ENCODE measurements around the gene PPEF2. TPM values are rescaled to one million over a fixed set of nuclear protein-coding genes. Genes with fewer than 3 reads are reported as not detected.

The PPEF2 gene
- total RNA-seq, 3 donors from 2014 or later = 0.13 to 0.43 TPM; not detected in 1

DNA sequence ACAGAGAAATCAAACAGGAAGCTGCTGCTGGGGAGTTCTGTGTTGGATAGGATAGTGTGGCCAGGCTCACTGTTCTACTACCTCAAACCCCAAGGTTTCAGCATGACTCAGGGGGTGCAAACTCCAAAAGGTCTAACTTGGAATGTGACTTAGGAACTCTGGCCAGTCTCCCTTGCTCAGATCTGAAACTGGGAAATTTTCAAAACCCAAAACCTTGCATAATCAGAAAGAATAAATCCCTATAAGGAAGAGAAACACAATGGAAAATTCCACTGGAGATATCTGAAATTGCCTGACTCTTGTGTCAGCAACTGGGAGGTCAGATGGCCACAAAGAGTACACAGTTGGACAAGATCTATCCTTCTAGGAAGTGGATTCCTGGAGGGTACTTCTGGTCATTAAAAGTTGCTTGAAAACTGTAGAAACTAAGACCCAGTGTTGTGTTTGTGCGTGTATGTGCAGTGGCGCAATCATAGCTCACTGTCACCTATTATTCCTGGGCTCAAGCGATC is 58.0 kb downstream of the PPEF2 start:
- H3K9me3 ChIP-seq = no peaks in the 10 kb centered on the region
- ATAC-seq (peak; percentile 50), DNase-seq (no peak)
- H3K4me3 ChIP-seq = no peak overlapping the region
- intact Hi-C loops (cut with DNase I, micrococcal nuclease) = no loop called here
- H3K4me1 ChIP-seq (ENCODE audit: low read depth) = no peaks in the 10 kb centered on the region
- TF ChIP-seq, protein P1, sequence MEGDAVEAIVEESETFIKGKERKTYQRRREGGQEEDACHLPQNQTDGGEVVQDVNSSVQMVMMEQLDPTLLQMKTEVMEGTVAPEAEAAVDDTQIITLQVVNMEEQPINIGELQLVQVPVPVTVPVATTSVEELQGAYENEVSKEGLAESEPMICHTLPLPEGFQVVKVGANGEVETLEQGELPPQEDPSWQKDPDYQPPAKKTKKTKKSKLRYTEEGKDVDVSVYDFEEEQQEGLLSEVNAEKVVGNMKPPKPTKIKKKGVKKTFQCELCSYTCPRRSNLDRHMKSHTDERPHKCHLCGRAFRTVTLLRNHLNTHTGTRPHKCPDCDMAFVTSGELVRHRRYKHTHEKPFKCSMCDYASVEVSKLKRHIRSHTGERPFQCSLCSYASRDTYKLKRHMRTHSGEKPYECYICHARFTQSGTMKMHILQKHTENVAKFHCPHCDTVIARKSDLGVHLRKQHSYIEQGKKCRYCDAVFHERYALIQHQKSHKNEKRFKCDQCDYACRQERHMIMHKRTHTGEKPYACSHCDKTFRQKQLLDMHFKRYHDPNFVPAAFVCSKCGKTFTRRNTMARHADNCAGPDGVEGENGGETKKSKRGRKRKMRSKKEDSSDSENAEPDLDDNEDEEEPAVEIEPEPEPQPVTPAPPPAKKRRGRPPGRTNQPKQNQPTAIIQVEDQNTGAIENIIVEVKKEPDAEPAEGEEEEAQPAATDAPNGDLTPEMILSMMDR (IDR thresholded peaks at IDR 0.05) = no peak
- no peaks in the 10 kb centered on the region for H3K36me3 ChIP-seq (ENCODE audit: low read depth)

DNA sequence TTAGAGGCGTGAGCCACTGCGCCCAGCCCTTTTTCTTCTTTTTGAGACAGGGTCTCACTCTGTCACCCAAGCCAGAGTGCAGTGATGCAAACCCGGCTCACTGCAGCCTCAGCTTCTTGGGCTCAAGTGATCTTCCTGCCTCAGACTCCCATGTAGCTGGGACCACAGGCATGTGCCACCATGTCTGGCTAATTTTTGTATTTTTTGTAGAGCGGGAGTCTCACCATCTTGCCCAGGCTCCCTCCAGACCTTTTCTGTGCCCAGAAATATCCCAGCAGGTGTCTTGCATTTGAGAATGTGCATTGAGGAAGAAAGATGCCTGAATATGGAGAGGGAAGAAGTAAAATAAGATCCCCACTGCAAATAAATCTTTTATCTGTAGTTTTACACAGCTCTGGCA is 58.7 kb downstream of the PPEF2 start:
- DNase-seq (no peak), ATAC-seq (no peak)
- H3K4me1 ChIP-seq (ENCODE audit: low read depth) = no peaks in the 10 kb centered on the region
- no peaks in the 10 kb centered on the region for H3K9me3 ChIP-seq
- intact Hi-C loops (cut with DNase I, micrococcal nuclease) = no loop called here
- no peak overlapping the region for H3K4me3 ChIP-seq
- TF ChIP-seq, protein P1 (IDR thresholded peaks at IDR 0.05) = no peak
- H3K36me3 ChIP-seq (ENCODE audit: low read depth) = no peaks in the 10 kb centered on the region

DNA sequence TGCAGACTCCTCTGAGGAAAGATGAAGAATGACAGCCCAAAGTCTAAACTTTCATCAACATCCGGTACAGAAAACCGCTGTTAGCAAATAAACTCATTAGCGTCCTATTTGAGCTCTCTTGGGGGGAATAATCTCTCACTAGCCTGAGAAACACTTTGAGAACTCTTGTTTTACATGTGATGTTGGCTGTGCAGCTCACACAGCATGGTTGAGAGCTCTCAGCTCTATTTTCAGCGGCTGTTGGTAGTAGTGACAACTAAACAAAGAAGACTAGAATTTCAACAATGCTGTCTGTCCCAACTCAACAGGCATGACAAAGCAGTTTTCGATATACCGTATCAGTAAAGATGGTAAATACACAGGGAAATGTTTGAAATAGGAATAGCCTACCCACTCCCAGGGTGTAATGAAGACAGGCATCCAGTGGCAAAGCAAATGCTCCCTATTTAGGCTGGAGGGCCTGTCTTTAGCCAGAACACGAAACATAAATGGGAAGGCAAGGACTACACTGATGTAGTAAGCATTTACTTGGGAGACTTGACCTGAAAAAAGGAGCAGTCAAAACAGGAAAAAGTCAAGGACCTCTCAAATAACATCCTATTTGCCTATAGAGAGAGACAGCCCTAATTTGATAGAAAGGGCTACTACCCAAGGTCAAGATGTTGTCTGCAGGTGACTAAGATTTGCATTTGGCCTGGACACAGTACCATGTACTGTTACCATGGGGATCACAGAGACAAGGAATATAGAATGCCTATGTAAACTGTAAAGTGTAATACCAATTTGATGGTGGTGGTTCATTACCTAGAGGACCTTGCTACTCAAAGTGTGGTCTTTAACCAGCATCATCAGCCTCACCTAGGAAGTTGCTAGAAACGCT is 60.4 kb downstream of the PPEF2 start:
- Histone ChIP-seq H3K4me3 (no peak overlapping the region), H3K9me3 (no peaks in the 10 kb centered on the region), H3K4me1 (ENCODE audit: low read depth) (no peaks in the 10 kb centered on the region), H3K36me3 (ENCODE audit: low read depth) (no peaks in the 10 kb centered on the region)
- TF ChIP-seq, protein P1 (IDR thresholded peaks at IDR 0.05) = no peak
- ATAC-seq = no peak
- DNase-seq = no peak
- intact Hi-C loops (cut with DNase I, micrococcal nuclease) = no loop called here

DNA sequence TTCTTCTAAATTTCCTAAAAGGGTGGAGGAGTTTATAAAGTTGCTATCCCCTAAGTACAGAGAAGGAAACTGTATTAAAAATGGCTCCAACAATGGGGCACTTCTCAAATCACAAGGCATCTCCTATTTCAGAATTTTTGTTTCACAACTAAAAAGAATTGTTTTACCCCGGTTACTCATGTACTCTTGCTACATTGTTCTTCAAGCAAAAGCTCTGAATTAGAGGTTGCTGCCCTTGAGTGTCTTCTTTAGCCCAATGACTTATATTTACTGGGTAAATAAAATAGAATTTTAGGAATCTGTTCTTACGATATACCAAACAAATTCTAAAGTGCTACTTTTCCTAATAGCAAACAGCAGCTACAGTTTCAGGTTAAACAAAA is 67.5 kb downstream of the PPEF2 start:
- H3K36me3 ChIP-seq (ENCODE audit: low read depth) = no peaks in the 10 kb centered on the region
- H3K9me3 ChIP-seq = no peaks in the 10 kb centered on the region
- DNase-seq (no peak), ATAC-seq (no peak)
- H3K4me1 ChIP-seq (ENCODE audit: low read depth) = no peaks in the 10 kb centered on the region
- TF ChIP-seq, protein P1 (IDR thresholded peaks at IDR 0.05) = no peak
- intact Hi-C loops (cut with DNase I, micrococcal nuclease) = no loop called here
- no peak overlapping the region for H3K4me3 ChIP-seq

DNA sequence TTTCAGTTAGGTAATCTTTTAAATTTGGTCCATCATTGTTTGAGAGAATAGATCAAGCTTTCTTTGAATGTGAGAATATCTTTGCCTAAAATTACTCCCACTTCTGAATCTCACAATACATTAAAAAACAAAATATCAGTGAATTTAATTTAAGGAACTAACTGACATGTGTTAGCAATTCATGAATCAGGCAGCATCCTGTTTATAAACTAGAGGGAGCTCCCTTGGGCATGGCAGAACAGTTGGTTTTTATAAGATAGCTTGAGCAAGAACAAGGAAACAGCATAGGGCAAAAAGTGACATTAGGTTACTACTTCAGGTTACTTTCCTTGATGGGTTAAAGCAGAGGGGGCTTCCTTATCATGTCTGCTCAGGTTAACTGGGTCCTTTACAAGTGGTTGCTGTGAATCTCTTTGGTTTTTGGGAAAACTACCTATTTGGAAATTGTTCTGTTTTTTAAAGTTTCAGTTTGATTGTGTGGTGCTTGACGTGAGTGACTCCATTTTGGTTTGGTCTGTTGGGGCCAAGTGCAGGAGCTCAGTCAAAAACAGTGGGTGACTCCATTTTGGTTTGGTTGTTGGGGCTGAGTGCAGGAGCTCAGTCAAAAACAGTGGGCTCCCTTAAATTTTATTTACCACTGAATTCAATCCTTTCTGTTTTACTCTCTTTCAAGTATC is 68.0 kb downstream of the PPEF2 start:
- intact Hi-C loops (cut with DNase I, micrococcal nuclease) = no loop called here
- no peaks in the 10 kb centered on the region for H3K9me3 ChIP-seq
- H3K4me3 ChIP-seq = no peak overlapping the region
- TF ChIP-seq, protein P1 (IDR thresholded peaks at IDR 0.05) = no peak
- no peak for ATAC-seq
- H3K36me3 ChIP-seq (ENCODE audit: low read depth) = no peaks in the 10 kb centered on the region
- no peaks in the 10 kb centered on the region for H3K4me1 ChIP-seq (ENCODE audit: low read depth)
- DNase-seq = no peak
